Inflammatory macrophage treated with lipopolysaccharide for 1 hour (primary cell): ENCODE data around the gene LMO1.
A peak's percentile ranks its signal among the peaks of the same experiment; 100 is the strongest.

Experiments used
- DNase-seq, 2 donors: peaks; one replicate each; pipeline ENCODE4 v3.0.0-alpha.2; 2020 to 2022

The LMO1 gene

GRCh38 chr11:8288166-8288772 lies 24.6 kb upstream of the LMO1 start:
- no peak for DNase-seq

DNA sequence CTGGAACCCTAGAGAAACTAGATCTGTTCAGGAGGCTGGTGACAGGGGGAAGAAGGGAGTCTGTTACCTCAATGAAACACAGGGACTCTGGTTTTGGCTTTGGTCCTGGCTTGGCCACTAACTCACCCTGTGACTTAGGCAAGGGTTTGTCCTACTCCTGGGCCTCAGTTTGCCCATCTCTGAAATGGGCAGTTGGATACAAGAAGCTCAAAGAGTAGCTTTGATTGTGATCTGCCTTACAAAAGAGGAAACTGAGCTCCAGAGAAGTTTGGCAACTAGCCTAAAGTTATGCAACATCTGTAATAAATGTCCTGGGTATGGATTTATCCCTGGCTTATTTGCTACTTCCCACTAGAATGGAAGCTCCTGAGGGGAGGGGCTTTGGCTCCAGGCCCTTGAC lies 24.0 kb upstream of the LMO1 start:
- peak in 1 of 2 donors; percentile 22 for DNase-seq

GRCh38 chr11:8287297-8287696 lies 23.6 kb upstream of the LMO1 start:
- no peak for DNase-seq

GRCh38 chr11:8286886-8287285 lies 23.2 kb upstream of the LMO1 start:
- DNase-seq, result no peak

- DNase-seq, result no peak
These were observed 22.1 kb upstream of the LMO1 start for GRCh38 chr11:8285796-8286195.

- DNase-seq, result no peak
These were observed 21.6 kb upstream of the LMO1 start for GRCh38 chr11:8285228-8285627.

- no peak for DNase-seq
These were observed 20.0 kb upstream of the LMO1 start for GRCh38 chr11:8283465-8284230.

DNA sequence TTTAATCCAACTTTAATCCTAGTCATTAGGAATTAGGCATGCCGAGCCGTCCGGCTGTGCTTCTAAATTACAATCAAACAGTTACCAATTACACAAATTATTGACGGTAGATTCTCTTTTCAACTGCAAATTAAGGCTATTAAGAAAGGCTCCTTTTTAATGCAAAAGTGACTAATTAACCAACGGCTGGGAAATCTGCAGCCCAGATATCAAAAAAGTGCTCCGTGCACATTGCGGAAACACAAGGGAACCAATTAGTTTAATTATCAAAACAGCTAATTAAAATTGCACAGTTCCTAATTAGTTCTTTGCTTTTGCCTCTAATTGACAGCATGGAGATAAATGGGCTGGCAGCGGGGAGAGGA lies 19.4 kb upstream of the LMO1 start:
- no peak for DNase-seq

- no peak for DNase-seq
These were observed 19.0 kb upstream of the LMO1 start for GRCh38 chr11:8282631-8283030.

GRCh38 chr11:8281266-8281665 lies 17.6 kb upstream of the LMO1 start:
- no peak for DNase-seq

DNA sequence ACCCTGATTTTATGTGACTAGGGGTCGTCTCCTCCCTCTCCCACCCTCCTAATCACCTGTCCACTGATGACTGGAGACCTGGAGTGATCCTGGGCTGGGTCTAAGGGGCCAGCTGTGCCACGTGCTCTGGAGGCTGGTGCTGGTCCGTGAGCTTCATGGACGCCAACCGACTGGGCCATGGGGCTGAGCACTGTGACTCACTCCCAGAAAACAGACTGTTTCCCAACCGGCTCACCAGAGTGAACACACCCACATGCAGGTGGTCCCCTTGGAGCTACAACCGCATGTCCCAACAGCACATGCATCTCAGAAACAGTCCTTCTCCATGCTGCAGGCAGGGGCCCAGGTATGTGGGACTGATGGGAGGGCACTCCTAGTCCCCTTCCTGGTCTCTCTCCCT lies 14.0 kb upstream of the LMO1 start:
- DNase-seq, result no peak

DNA sequence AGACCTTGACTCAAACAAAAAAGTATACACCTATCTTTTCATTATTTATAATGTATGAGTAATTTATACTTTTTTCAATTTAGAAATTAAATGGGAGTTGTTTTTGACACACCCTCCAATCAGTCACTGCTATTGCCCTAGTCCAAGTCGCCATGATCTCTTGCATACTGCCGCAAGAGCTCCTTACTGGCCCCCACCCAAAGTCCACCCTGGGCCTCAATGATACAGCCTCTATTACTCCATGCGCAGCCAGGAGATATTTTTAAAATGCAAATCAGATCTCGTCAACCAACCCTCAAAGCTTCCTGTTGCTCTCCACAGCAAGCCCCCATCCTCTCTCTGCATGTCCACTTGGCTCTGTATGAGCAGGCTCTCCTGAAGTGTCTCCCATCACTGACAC lies 12.8 kb upstream of the LMO1 start:
- DNase-seq, result no peak

GRCh38 chr11:8273287-8273686 lies 9.6 kb upstream of the LMO1 start:
- DNase-seq, result no peak

GRCh38 chr11:8271106-8271886 lies 7.6 kb upstream of the LMO1 start:
- no peak for DNase-seq

- DNase-seq, result no peak
These were observed 6.0 kb upstream of the LMO1 start for GRCh38 chr11:8269636-8270035.

- DNase-seq, result no peak
These were observed 5.1 kb upstream of the LMO1 start for GRCh38 chr11:8268530-8269400.

GRCh38 chr11:8267831-8268529 lies 4.3 kb upstream of the LMO1 start:
- DNase-seq, result no peak

- no peak for DNase-seq
These were observed 3.6 kb upstream of the LMO1 start for GRCh38 chr11:8267280-8267679.

DNA sequence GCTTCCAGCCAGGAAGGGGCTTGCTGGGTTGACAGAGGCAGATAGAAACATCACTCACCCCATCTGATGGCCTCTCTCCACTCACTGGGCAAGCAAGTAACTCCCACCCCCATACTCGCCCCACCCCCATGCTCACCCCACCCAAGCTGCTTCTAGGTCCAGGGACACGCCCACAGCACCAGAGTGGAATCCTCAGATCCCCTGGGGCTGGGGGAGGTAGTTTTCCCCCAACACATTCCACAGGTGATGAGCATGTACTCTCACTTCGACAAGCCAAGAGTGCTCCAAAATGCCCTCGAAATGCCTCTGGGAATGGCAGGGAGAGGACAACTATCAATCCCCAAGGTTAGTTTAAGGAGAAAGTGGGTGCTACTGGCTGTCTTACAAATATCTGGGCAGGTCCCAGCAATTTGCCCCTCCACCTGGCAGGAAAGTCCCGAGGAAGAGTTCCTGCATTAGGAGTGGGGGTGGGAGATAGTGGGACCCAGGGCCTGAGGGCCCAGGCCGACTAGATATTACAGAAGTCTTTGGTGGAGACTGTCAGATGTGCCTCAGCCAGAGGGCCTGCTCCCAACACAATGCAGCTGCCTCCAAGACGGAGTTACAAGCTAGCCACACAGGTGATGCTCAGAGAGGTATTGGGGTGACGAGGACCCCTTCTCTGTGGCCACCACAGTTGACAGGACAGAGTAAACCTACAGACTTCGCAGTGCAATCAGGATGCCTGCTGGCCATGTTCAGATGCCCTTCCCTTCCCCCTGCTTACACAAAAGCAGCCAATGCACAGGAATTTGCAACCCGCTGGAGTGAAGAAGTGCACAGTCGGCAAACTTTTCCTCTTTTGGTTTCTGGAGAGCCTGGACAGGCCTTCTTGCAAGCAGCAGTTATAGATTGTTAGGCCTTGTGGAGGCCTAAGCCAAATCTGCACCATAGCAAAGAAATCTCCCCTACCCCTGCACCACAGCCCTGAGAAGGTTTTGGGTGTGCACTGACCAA lies 2.9 kb upstream of the LMO1 start:
- DNase-seq, result no peak

DNA sequence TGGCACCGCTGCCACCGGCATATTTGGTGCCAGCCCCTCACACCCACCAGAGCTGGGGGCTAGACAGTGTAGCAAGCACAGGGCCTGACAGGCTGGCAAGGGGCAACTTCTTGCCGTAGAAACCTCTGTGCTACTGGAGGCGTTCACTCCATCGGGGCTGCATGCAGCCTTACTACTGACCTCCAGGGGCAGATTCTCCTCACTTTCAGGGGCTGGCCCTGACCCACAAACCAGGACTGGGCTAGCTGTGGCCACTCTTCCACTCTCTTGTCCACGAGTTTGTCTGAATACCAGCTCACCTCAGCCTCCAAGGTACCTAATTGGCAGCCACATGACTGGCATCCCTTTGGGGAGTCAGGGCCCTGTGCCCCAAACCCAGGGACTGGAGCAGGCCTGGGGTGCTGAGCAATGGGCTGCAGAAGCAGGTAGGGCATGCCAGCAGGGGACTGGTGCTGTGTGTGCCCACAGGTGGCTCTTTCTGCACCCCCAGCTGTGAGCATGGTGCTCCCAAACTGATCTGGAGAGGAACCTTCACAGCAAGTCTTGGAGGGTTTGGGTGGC lies 2.1 kb upstream of the LMO1 start:
- DNase-seq, result no peak
